HEK293 (cell line): ENCODE data around the gene GPC2.

Source experiments
- CTCF ChIA-PET: fragments of 350-600 bp; formaldehyde crosslinking; extraction: SDS; loops from one replicate; lab custom pipeline; 2021; ENCODE audit warnings: antibody characterized with exemption; lab: Yijun Ruan, JAX
- POLR2A ChIA-PET: fragments of 300-600 bp; formaldehyde crosslinking; extraction: SDS; loops from one replicate; lab custom pipeline; 2020; ENCODE audit warnings: antibody characterized with exemption, inconsistent platforms; lab: Yijun Ruan, JAX
- H3K27ac ChIP-seq: fragments of 200-500 bp; sonication (Bioruptor generic); 2 replicates; pipeline ENCODE4 v1.5.1; 2014; ENCODE audit warnings: low read depth, low read length, control low read depth, inconsistent platforms; ENCODE audit errors: extremely low read depth
- H3K36me3 ChIP-seq, 2 experiments: fragments of 200-500 bp in 1 of 2; sonication (Bioruptor generic) in 1 of 2; 1 replicate in 1 of 2; 2 replicates in 1 of 2; pipeline ENCODE4 v1.5.1; 2014 to 2017; ENCODE audit warnings: inconsistent platforms in 2 of 2, low read length in 2 of 2; ENCODE audit not compliant: control insufficient read depth in 2 of 2, insufficient read depth in 1 of 2
- H3K4me1 ChIP-seq: fragments of 200-500 bp; sonication (Bioruptor generic); 2 replicates; pipeline ENCODE4 v1.5.1; 2014; ENCODE audit warnings: mild to moderate bottlenecking, low read length, inconsistent platforms; ENCODE audit not compliant: control insufficient read depth, insufficient read depth
- H3K4me3 ChIP-seq: 2 replicates; pipeline ENCODE4 v1.5.1; 2011; ENCODE audit warnings: low read depth, mild to moderate bottlenecking, control low read depth, low read length, moderate library complexity
- H3K9me3 ChIP-seq: fragments of 200-500 bp; sonication (Bioruptor generic); 2 replicates; pipeline ENCODE4 v1.5.1; 2014; ENCODE audit warnings: low read depth, low read length, inconsistent platforms; ENCODE audit not compliant: control insufficient read depth, insufficient read depth
- KLF8 ChIP-seq: fragments of 450-650 bp; formaldehyde crosslinking; IDR thresholded peaks from 2 replicates; pipeline ENCODE4 v1.5.1; 2016; ENCODE audit warnings: missing biosample characterization, missing genetic modification characterization
- REPIN1 ChIP-seq: fragments of 450-650 bp; formaldehyde crosslinking; IDR thresholded peaks from 2 replicates; pipeline ENCODE4 v1.5.1; 2017; ENCODE audit warnings: missing biosample characterization, missing genetic modification characterization, low read depth
- ZNF10 ChIP-seq: fragments of 450-650 bp; formaldehyde crosslinking; IDR thresholded peaks from 2 replicates; pipeline ENCODE4 v1.5.1; 2017; ENCODE audit warnings: missing biosample characterization, missing genetic modification characterization
- ZNF48 ChIP-seq: fragments of 450-650 bp; formaldehyde crosslinking; IDR thresholded peaks from 2 replicates; pipeline ENCODE4 v1.5.1; 2016; ENCODE audit warnings: missing biosample characterization, missing genetic modification characterization
- ZNF544 ChIP-seq: fragments of 450-650 bp; formaldehyde crosslinking; IDR thresholded peaks from 2 replicates; pipeline ENCODE4 v1.5.0; 2017; ENCODE audit warnings: missing biosample characterization, missing genetic modification characterization
- ZNF621 ChIP-seq: fragments of 450-650 bp; formaldehyde crosslinking; IDR thresholded peaks from 2 replicates; pipeline ENCODE4 v1.5.1; 2017; ENCODE audit warnings: missing biosample characterization, missing genetic modification characterization
- ZNF677 ChIP-seq: fragments of 450-650 bp; IDR thresholded peaks from 2 replicates; pipeline ENCODE4 v1.5.0; 2018; ENCODE audit warnings: missing biosample characterization, mild to moderate bottlenecking, missing genetic modification characterization, moderate library complexity
- TF ChIP-seq, protein P1 (sequence below): fragments of 450-650 bp; formaldehyde crosslinking; IDR thresholded peaks from 2 replicates; pipeline ENCODE4 v1.5.1; 2017; ENCODE audit warnings: missing biosample characterization, missing genetic modification characterization
- TF ChIP-seq, protein P2 (sequence below): fragments of 450-650 bp; formaldehyde crosslinking; IDR thresholded peaks from 2 replicates; pipeline ENCODE4 v1.5.1; 2016; ENCODE audit warnings: missing biosample characterization, missing genetic modification characterization
- TF ChIP-seq, protein P3 (sequence below): fragments of 450-650 bp; formaldehyde crosslinking; IDR thresholded peaks from 2 replicates; pipeline ENCODE4 v1.5.1; 2016; ENCODE audit warnings: missing biosample characterization, missing genetic modification characterization

Gene GPC2

DNA sequence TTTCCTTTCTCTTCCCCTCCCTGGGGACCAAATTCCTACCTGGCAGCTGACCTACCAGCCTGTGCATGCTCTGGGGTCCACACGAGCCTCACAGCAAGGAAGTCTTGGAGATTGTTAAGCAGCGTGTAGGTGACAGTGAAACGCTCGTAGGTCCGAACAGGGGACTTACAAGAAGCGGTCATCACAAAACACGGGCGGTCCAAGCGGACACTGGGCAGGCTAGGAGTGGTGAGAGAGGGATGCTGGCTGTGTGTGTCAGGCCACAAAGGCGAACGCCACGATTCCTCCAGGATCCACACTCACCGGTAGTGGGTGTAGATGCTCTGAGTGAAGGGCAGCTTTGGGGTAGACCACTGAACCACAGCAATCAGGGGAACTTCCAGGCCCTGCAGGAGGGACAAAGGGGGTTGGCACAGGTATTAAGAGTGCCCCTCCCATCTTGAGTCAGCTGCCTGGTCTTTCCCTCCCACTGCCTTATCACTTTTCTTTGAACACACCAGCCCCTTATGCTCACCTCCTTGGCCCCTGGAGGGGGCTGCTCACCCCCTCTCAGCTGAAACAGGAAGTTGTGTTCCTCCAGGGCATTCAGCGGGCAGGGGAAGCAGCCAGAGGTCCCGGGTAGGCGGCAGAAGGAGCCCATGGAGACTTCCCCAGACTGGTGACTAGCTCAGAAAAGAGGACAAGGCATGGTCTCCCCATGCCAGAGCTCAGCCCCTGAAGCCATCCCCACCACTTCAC, 20.7 kb downstream of the GPC2 start:
- Histone ChIP-seq H3K4me3 (no peak overlapping the region), H3K27ac (no peak overlapping the region), H3K4me1 (no peaks in the 10 kb centered on the region), H3K9me3 (no peaks in the 10 kb centered on the region), H3K36me3 (peaks cover 9 to 53% of the 10 kb centered on the region in 2 experiments; a peak in 2 of 3 replicates)
- TF ChIP-seq KLF8 (tag by site-specific recombination) (no peak), REPIN1 (tag by site-specific recombination) (no peak), ZNF621 (tag by site-specific recombination) (no peak), ZNF677 (tag by site-specific recombination) (no peak), ZNF10 (tag by site-specific recombination) (no peak), ZNF544 (tag by site-specific recombination) (no peak)
- TF ChIP-seq, protein P1, sequence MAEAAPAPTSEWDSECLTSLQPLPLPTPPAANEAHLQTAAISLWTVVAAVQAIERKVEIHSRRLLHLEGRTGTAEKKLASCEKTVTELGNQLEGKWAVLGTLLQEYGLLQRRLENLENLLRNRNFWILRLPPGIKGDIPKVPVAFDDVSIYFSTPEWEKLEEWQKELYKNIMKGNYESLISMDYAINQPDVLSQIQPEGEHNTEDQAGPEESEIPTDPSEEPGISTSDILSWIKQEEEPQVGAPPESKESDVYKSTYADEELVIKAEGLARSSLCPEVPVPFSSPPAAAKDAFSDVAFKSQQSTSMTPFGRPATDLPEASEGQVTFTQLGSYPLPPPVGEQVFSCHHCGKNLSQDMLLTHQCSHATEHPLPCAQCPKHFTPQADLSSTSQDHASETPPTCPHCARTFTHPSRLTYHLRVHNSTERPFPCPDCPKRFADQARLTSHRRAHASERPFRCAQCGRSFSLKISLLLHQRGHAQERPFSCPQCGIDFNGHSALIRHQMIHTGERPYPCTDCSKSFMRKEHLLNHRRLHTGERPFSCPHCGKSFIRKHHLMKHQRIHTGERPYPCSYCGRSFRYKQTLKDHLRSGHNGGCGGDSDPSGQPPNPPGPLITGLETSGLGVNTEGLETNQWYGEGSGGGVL (tag by site-specific recombination): peak; percentile 45; the same call in 1 of the 2 replicates
- TF ChIP-seq, protein P2, sequence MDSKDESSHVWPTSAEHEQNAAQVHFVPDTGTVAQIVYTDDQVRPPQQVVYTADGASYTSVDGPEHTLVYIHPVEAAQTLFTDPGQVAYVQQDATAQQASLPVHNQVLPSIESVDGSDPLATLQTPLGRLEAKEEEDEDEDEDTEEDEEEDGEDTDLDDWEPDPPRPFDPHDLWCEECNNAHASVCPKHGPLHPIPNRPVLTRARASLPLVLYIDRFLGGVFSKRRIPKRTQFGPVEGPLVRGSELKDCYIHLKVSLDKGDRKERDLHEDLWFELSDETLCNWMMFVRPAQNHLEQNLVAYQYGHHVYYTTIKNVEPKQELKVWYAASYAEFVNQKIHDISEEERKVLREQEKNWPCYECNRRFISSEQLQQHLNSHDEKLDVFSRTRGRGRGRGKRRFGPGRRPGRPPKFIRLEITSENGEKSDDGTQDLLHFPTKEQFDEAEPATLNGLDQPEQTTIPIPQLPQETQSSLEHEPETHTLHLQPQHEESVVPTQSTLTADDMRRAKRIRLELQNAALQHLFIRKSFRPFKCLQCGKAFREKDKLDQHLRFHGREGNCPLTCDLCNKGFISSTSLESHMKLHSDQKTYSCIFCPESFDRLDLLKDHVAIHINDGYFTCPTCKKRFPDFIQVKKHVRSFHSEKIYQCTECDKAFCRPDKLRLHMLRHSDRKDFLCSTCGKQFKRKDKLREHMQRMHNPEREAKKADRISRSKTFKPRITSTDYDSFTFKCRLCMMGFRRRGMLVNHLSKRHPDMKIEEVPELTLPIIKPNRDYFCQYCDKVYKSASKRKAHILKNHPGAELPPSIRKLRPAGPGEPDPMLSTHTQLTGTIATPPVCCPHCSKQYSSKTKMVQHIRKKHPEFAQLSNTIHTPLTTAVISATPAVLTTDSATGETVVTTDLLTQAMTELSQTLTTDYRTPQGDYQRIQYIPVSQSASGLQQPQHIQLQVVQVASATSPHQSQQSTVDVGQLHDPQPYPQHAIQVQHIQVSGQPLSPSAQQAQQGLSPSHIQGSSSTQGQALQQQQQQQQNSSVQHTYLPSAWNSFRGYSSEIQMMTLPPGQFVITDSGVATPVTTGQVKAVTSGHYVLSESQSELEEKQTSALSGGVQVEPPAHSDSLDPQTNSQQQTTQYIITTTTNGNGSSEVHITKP (tag by site-specific recombination): peak; percentile 75
- POLR2A ChIA-PET: interaction anchor here (0.6 to 4.3 kb wide), 8 partner anchors 8 to 1072 kb away, joined by 3 to 38 read pairs (median 3); partner anchors contain the start of genes GPC2, LAMTOR4, MBLAC1 and MEPCE
- CTCF ChIA-PET: interaction anchor here (0.5 to 1.8 kb wide), 6 partner anchors 20 to 568 kb away, joined by 3 to 5 read pairs (median 3); no protein-coding TSS in a partner anchor

DNA sequence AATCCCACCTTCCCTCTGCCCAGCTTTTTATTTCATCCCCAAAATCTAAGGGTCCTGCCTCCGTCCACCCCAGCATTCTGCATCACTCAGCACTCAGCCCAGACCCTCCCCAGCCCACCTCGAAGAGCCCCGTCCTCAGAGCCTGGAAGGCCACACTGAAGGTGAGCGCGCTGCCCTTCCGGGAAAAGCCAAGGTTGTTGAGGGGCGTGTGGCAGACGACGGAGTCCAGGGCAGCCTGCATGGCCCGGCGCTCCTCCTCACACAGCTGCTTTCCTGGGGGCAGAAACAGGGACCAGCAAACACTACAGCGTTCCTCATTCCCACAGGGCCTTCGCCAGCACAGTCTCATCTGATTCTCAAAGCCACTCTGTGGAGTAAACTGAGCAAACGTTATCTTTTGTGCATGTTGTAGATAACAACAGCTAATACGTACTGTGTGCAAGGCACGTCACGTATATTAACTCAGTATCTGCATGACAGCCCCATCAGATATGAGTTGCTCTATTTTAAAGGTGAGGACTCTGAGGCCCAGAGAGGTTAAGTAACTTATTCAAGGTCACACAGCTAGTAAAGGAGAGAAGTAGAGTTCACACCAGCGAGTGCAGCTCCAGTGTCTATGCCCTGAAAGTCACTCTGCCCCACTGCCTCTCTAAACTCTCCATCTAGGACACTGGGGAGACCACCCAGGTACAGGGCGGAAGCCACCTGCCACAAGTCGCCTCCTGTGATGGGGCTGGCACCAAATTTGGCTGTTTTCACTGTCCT, 21.4 kb downstream of the GPC2 start:
- no peak overlapping the region for H3K27ac ChIP-seq
- POLR2A ChIA-PET: interaction anchor here (1.2 to 4.3 kb wide), 3 partner anchors 7 to 23 kb away, joined by 3 to 38 read pairs (median 3); partner anchors contain the start of genes GPC2, LAMTOR4 and STAG3

More for the DNA sequence above, 21.4 kb downstream of the GPC2 start:
- CTCF ChIA-PET: interaction anchor here (0.6 to 1.8 kb wide), 4 partner anchors 19 to 531 kb away, joined by 3 to 5 read pairs (median 4); no protein-coding TSS in a partner anchor
- Histone ChIP-seq H3K36me3 (peaks cover 10 to 54% of the 10 kb centered on the region in 2 experiments; a peak in 2 of 3 replicates), H3K4me1 (no peaks in the 10 kb centered on the region), H3K4me3 (no peak overlapping the region), H3K9me3 (no peaks in the 10 kb centered on the region)
- TF ChIP-seq, protein P3, sequence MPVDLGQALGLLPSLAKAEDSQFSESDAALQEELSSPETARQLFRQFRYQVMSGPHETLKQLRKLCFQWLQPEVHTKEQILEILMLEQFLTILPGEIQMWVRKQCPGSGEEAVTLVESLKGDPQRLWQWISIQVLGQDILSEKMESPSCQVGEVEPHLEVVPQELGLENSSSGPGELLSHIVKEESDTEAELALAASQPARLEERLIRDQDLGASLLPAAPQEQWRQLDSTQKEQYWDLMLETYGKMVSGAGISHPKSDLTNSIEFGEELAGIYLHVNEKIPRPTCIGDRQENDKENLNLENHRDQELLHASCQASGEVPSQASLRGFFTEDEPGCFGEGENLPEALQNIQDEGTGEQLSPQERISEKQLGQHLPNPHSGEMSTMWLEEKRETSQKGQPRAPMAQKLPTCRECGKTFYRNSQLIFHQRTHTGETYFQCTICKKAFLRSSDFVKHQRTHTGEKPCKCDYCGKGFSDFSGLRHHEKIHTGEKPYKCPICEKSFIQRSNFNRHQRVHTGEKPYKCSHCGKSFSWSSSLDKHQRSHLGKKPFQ (tag by site-specific recombination): 0 out of 2 replicates have a peak, but pooled peaks have one; percentile 28
- no peak for TF ChIP-seq ZNF48 (tag by site-specific recombination)
